GM23248 (cell line): ENCODE results near the gene AGRN. TPM values are rescaled to one million over a fixed set of nuclear protein-coding genes. Genes with fewer than 3 reads are reported as not detected.
A peak's percentile ranks its signal among the peaks of the same experiment; 100 is the strongest.

ENCODE experiments used
- DNase-seq: peaks from one replicate; pipeline ENCODE4 v3.0.0-alpha.2; 2015
- H2AFZ ChIP-seq: fragments of 200-600 bp; sonication (generic); 2 replicates; pipeline ENCODE4 v1.6.1; 2016; ENCODE audit warnings: antibody characterized with exemption
- H3F3A ChIP-seq: fragments of 200-600 bp; sonication (generic); 2 replicates; pipeline ENCODE4 v1.6.1; 2016; ENCODE audit warnings: mild to moderate bottlenecking, antibody characterized with exemption, mixed run types; ENCODE audit not compliant: insufficient read depth
- H3K27ac ChIP-seq: fragments of 200-600 bp; sonication (generic); 2 replicates; pipeline ENCODE4 v1.5.1; 2016; ENCODE audit warnings: mild to moderate bottlenecking
- H3K27me3 ChIP-seq: fragments of 200-600 bp; sonication (generic); replicated peaks from 2 replicates; pipeline ENCODE4 v1.6.1; 2016; ENCODE audit warnings: mild to moderate bottlenecking; ENCODE audit not compliant: insufficient read depth
- H3K36me3 ChIP-seq: fragments of 200-600 bp; sonication (generic); 2 replicates; pipeline ENCODE4 v1.6.1; 2016; ENCODE audit warnings: low read depth, mild to moderate bottlenecking
- H3K4me1 ChIP-seq: fragments of 200-600 bp; sonication (generic); 2 replicates; pipeline ENCODE4 v1.6.1; 2016; ENCODE audit warnings: mild to moderate bottlenecking; ENCODE audit not compliant: insufficient read depth
- H3K4me2 ChIP-seq: fragments of 200-600 bp; sonication (generic); one replicate; pipeline ENCODE4 v1.6.1; 2016; ENCODE audit warnings: mild to moderate bottlenecking; ENCODE audit not compliant: unreplicated experiment
- H3K4me3 ChIP-seq: fragments of 200-600 bp; sonication (generic); 2 replicates; pipeline ENCODE4 v1.5.1; 2016; ENCODE audit warnings: mild to moderate bottlenecking
- H3K79me2 ChIP-seq: fragments of 200-600 bp; sonication (generic); 2 replicates; pipeline ENCODE4 v1.6.1; 2016; ENCODE audit warnings: mild to moderate bottlenecking; ENCODE audit not compliant: insufficient read depth
- H3K9ac ChIP-seq: fragments of 200-600 bp; sonication (generic); 2 replicates; pipeline ENCODE4 v1.6.1; 2016; ENCODE audit warnings: mild to moderate bottlenecking
- H3K9me2 ChIP-seq: fragments of 200-600 bp; sonication (generic); 2 replicates; pipeline ENCODE4 v1.6.1; 2016; ENCODE audit warnings: mixed run types, mild to moderate bottlenecking, moderate library complexity; ENCODE audit not compliant: insufficient read depth
- H3K9me3 ChIP-seq: fragments of 200-600 bp; sonication (generic); one replicate; pipeline ENCODE4 v1.6.1; 2017; ENCODE audit warnings: low read depth
- H4K20me1 ChIP-seq: fragments of 200-600 bp; sonication (generic); 2 replicates; pipeline ENCODE4 v1.6.0; 2016; ENCODE audit not compliant: insufficient read depth
- EZH2 ChIP-seq: fragments of 200-600 bp; sonication (generic); IDR thresholded peaks from 2 replicates; pipeline ENCODE4 v1.6.1; 2018; ENCODE audit warnings: antibody characterized with exemption, mild to moderate bottlenecking; ENCODE audit not compliant: insufficient read depth, poor library complexity, severe bottlenecking
- EZH2phosphoT487 ChIP-seq: fragments of 200-600 bp; sonication (generic); IDR thresholded peaks from 2 replicates; pipeline ENCODE4 v1.6.1; 2018; ENCODE audit warnings: antibody characterized with exemption, moderate library complexity, mild to moderate bottlenecking, low read depth; ENCODE audit not compliant: insufficient read depth
- WGBS, 2 experiments: methylation state at CpG; one replicate each; pipeline ENCODE4 v1.1.6; 2015 to 2017; ENCODE audit warnings: low lambda C conversion rate in 2 of 2, low coverage in 1 of 2; ENCODE audit errors: missing lambda C conversion rate in 2 of 2; 5-methylcytosine and 5-hydroxymethylcytosine counted together
- in situ Hi-C: fragments of 300-500 bp; cut with MboI; formaldehyde crosslinking; loops from 2 replicates; pipeline ENCODE4 v1.15.0; 2020
- polyA plus RNA-seq: library from polyadenylated mRNA; unstranded; fragments of >200 nt; fragmentation: Nextera tagmentation; extraction: Ambion mirVana; gene quantifications from 2 replicates; pipeline ENCODE4 v1.2.1, GENCODE V29; 2016
- total RNA-seq: library from RNA; depleted of rRNA; stranded (reverse); fragments of >200 nt; shearing (Covaris generic); gene quantifications from 2 replicates; pipeline ENCODE4 v1.2.3, GENCODE V29; 2014

The AGRN gene
- total and polyA plus RNA-seq, 2 experiments from 2014 or later = 1.4 to 43.2 TPM

DNA sequence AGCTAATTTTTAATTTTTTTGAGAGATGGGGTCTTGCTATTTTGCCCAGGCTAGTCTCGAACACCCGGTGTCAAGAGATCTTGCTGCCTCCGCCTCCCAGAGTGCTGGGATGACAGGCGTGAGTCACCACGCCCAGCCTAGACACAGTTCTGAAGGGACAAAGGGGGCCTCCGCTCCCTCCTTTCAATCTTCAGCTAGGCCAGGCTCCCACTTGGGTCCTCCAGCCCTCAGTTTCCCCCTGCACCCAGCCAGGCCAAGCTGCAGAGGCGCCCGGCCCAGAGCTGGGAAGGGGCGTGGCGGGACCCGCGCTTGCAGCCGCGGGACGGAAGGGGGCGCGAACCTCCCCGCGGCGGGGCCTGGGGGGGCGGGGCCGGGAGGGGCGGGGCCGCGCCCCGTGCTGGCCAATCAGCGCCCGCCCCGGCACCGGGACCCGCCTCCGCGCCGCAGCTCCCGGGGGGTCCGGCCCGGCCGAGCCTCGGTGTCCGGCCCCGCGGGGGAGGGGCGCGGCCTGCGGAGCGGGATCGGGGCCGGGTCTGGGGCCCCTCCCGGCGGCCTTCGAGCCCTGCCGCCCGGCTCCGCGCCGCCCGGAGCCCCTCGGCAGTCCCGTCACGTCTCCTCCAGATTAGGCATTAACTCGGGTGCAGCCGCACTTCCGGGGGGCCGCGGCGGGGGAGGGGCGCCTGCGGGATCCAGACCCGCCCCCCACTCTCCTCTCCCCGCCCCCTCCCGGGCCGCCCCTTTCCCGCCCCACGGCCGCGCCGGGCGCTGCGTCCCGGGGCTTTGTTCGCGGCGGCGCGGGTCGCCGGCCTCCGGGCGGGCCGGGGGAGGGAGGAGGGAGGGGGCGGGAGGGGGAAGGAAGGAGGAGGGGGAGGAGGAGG, 559 bp upstream of the AGRN start:
- H3K36me3 ChIP-seq = no peaks in the 10 kb centered on the region

DNA sequence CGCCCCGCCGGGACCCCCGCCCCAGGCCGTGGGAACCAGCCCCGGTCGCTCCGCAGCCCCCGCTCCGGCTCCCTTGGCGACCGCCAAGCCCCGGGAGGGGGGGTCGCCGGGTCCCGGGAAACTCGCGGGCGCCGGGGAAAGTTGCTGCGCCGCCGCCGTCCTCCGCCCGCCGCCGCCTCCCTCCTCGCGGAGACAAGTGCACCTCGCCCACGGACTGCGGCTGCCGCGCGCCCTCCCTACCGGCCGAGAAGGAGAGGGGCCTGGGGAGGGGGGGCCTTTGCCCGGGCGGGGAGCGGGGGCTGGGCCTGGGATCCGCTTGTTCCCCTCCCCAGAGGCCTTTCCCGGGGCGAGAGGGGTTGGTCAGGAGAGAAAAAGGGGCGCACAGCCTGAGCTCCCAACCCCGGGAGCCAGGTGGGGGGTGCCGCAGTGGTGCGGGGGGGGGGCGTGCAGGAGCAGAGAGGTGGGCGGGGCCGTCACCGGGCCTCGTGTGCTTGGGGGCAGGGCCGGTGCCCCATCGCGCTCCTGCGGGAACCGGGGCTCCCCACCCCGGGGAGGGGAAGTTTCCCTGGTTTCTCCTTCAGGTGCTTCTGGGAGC, 592 bp downstream of the AGRN start:
- H3K9me2 ChIP-seq = no peaks in the 10 kb centered on the region
- H3K9me3 ChIP-seq = no peaks in the 10 kb centered on the region
- H3K4me3 ChIP-seq = peak overlapping the region; percentile 70
- H3K4me2 ChIP-seq = peak overlapping the region; percentile 46
- no peaks in the 10 kb centered on the region for H3K79me2 ChIP-seq
- H3K27ac ChIP-seq = no peak overlapping the region
- peak; percentile 58 for DNase-seq
- TF ChIP-seq EZH2phosphoT487 = no peak
- TF ChIP-seq EZH2 = no peak
- no peaks in the 10 kb centered on the region for H3K27me3 ChIP-seq
- H4K20me1 ChIP-seq = no peaks in the 10 kb centered on the region
- H3K36me3 ChIP-seq = no peaks in the 10 kb centered on the region
- 0 out of 2 replicates have a peak, but pooled peaks cover 6% of the 10 kb centered on the region for H3K4me1 ChIP-seq
- H2AFZ ChIP-seq = no peak overlapping the region; the same call in 1 of the 2 replicates
- 0 to 2% methylated on average over 3 to 39 of the region's 59 CpGs for WGBS, 2 experiments
- H3F3A ChIP-seq = no peaks in the 10 kb centered on the region
- peak overlapping the region; percentile 25; the same call in 1 of the 2 replicates for H3K9ac ChIP-seq
- in situ Hi-C loops = no loop called here

More for the DNA sequence above, 559 bp upstream of the AGRN start:
- Histone ChIP-seq H3K4me3 (peak overlapping the region; percentile 65), H3K4me1 (0 out of 2 replicates have a peak, but pooled peaks cover 3% of the 10 kb centered on the region), H3K9me3 (no peaks in the 10 kb centered on the region), H3K9ac (peak overlapping the region; percentile 60), H3K79me2 (no peaks in the 10 kb centered on the region), H3K9me2 (no peaks in the 10 kb centered on the region), H3K27ac (no peak overlapping the region), H3F3A (no peaks in the 10 kb centered on the region), H2AFZ (peak overlapping the region; percentile 35; the same call in 1 of the 2 replicates), H3K27me3 (no peaks in the 10 kb centered on the region), H4K20me1 (no peaks in the 10 kb centered on the region), H3K4me2 (no peak overlapping the region)
- no peak for TF ChIP-seq EZH2
- TF ChIP-seq EZH2phosphoT487 = no peak
- 1 to 7% methylated on average over 8 to 60 of the region's 91 CpGs for WGBS, 2 experiments
- peak; percentile 94 for DNase-seq
- in situ Hi-C loops = no loop called here

DNA sequence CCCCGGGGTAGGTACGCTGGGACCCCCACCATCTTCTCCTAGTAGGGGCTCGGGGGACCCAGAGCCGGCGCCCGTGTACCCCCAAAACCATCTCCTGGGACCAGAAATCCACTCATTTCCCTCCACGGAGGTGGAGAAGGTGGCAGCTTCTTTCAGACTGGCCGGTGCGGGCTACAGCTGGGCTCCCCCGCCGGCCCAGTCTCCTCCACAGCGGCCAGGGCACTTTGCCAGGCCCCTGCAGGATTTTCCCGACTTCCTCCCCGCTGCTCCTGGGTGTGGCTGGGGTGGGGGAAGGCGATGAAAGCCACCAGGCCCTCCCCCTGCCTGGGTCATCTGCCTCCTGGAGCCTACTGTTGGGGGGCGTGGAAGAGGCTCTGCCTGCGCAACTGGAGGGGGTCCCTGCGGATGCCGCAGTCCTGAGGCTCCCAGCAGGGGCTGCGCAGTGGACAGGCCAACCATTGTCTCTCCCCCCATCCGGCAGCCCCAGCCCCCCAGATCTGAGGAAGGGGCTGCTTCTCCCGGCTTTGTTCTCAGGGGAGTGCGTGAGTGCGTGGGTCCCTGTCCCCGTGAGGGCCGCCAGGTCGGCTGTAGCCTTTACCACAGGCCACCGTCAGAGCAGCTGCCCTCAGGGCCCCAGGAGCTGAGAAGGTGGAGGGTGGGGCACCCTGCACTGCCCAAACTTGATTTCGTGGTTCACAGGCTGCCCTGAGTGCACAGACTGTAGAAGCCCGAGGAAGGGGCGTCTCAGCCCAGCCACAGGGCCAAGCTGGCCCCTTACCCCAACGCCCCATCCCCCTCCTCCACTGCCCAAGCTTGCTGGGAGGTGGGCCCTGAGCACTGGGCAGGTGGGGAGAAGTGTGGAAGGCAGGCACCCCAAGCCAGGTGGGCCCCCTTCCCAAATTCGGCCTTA, 1.3 kb downstream of the AGRN start:
- Histone ChIP-seq H3K36me3 (no peaks in the 10 kb centered on the region), H3K9ac (peak overlapping the region; percentile 3; the same call in 1 of the 2 replicates), H3K9me2 (no peaks in the 10 kb centered on the region), H3K4me1 (0 out of 2 replicates have a peak, but pooled peaks cover 6% of the 10 kb centered on the region), H3K4me2 (peak overlapping the region; percentile 46), H3K9me3 (no peaks in the 10 kb centered on the region), H3K4me3 (peak overlapping the region; percentile 70), H2AFZ (no peak overlapping the region; the same call in 1 of the 2 replicates), H3K79me2 (no peaks in the 10 kb centered on the region), H3K27me3 (no peaks in the 10 kb centered on the region), H3F3A (no peaks in the 10 kb centered on the region), H3K27ac (no peak overlapping the region), H4K20me1 (no peaks in the 10 kb centered on the region)
- 20 to 24% methylated on average over 29 of the region's 33 CpGs for WGBS, 2 experiments
- TF ChIP-seq EZH2 = no peak
- TF ChIP-seq EZH2phosphoT487 = no peak
- DNase-seq = peak; percentile 78
- in situ Hi-C loops = no loop called here

DNA sequence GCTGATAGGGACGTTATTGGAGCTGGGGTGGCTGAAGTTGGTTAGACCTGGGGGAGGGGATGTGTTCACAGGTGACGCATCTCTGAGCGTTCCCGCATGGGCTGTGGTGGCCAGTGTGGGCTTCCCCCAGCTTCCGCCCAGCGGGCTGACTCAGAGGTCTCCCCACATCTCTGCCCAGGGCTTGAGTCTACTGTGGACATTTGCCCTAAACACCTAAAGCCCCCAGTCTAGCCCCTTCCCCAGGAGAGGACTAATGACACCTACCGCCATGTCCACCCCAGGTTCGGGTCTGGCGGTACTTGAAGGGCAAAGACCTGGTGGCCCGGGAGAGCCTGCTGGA, 2.0 kb downstream of the AGRN start:
- Histone ChIP-seq H3K4me3 (no peak overlapping the region; the same call in 1 of the 2 replicates), H2AFZ (no peak overlapping the region), H4K20me1 (no peaks in the 10 kb centered on the region), H3K9ac (no peak overlapping the region), H3K79me2 (no peaks in the 10 kb centered on the region), H3K4me1 (0 out of 2 replicates have a peak, but pooled peaks cover 6% of the 10 kb centered on the region), H3K27me3 (no peaks in the 10 kb centered on the region), H3K27ac (no peak overlapping the region), H3K9me2 (no peaks in the 10 kb centered on the region), H3F3A (no peaks in the 10 kb centered on the region), H3K9me3 (no peaks in the 10 kb centered on the region), H3K36me3 (no peaks in the 10 kb centered on the region), H3K4me2 (no peak overlapping the region)
- DNase-seq = no peak
- 84 to 86% methylated on average over 10 of the region's 10 CpGs for WGBS, 2 experiments
- no peak for TF ChIP-seq EZH2
- in situ Hi-C loops = no loop called here
